Measurements from ENCODE around the gene MYO15A.

MYO15A gene

DNA sequence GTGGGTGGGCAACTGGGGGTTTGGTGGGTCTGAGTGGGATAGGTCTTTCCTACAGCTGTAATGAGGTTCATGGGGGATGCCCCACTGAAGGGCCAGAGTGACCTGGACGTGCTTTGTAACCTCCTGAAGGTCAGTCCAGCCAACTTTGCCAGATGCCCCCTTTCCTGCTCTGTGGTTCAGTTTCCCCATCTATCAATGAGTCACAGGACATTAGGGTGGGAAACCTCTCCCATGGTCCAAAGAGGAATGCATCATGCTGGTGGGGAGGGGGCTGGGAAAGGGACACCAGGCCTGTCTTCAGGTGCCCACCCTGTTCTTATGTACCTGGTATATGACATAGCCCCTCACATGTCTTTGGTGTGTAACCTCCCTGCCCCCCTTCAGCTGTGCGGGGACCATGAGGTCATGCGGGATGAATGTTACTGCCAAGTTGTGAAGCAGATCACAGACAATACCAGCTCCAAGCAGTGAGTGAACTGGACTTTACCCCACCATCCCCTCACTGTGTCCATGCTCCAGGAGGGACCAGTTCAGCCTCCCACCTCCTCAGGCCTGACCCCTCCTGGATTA lies 51.1 kb downstream of the MYO15A start:
- no peak for DNase-seq (ENCODE audit: low spot score)

- no peak for DNase-seq (ENCODE audit: low spot score)
Observed at GRCh38 chr17:18160128-18160856, 51.7 kb downstream of the MYO15A start.

DNA sequence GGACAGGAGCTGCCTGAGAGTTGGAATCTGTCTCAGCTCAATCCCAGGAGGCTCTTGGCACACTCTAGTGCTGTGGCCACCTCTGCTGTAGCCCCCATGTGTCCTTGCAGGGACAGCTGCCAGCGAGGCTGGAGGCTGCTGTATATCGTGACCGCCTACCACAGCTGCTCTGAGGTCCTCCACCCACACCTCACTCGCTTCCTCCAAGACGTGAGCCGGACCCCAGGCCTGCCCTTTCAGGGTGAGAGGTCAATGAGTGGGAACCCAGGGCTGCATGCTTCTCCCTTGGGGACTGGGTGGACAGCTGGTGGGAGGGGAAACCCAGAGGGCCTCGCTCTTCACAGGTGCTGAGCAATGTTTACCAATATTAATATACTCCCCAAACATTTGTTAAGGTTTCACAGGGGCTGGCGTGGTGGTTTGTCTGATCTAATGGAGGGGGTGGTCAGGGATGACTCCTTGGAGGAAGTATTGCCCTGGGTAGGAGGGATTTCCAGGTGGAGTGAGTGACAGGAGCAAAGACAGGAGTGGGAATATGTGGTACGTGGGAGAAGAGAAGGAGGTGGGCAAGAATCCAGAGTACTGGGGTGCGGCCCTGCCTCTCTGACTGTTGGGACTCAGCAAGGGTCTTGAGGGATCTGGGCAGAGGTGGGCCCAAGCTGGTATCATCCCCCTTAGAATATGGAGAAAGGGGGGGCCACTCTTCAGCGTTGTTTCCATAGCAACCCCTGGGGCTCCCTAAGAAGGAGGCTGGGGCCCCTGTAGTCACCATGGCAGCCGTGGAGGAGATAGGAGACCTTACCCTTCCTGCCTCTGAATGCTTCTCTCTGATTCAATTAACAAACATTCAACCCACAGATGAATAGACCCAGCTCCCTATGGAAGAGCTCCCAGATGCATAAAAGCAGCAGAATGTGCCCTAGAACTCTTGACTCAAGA lies 52.9 kb downstream of the MYO15A start:
- no peak for DNase-seq (ENCODE audit: low spot score)

DNA sequence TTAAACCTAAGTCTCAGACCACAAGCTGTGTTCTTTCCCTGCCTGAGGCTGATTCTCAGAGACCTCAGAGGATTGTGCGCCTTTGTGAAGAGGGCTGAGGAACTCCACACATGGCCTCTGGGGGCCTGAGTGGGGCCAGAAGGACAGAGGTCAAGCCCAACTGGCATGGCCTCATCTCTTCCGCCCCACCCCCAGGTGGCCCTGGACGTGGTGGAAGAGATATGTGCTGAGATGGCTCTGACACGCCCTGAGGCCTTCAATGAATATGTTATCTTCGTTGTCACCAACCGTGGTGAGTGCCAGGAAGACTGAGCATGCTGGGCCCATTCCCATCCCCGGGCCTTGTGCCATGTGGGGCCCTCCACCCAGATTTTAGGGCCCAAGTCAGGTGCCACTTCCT lies 55.0 kb downstream of the MYO15A start:
- no peak for DNase-seq (ENCODE audit: low spot score)

- no peak for DNase-seq (ENCODE audit: low spot score)
Observed at GRCh38 chr17:18166894-18167293, 58.3 kb downstream of the MYO15A start.

DNA sequence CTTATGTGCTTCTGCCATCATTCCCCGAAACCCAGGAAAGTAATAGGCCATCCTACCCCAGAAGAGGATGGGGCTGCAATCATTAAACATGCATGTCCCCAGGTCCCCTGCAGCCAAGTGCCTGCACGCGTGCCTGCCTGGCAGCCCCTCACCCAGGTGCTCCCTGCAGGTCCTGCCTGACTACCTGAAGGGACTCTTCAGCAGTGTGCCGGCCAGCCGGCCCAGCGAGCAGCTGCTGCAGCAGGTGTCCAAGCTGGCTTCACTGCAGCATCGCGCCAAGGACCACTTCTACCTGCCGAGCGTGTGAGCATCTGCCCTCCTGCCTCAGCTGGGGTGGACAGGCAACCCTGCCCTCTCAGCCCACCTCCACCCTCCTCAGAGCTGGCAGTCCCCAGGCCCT lies 58.9 kb downstream of the MYO15A start:
- DNase-seq (ENCODE audit: low spot score) = no peak

DNA sequence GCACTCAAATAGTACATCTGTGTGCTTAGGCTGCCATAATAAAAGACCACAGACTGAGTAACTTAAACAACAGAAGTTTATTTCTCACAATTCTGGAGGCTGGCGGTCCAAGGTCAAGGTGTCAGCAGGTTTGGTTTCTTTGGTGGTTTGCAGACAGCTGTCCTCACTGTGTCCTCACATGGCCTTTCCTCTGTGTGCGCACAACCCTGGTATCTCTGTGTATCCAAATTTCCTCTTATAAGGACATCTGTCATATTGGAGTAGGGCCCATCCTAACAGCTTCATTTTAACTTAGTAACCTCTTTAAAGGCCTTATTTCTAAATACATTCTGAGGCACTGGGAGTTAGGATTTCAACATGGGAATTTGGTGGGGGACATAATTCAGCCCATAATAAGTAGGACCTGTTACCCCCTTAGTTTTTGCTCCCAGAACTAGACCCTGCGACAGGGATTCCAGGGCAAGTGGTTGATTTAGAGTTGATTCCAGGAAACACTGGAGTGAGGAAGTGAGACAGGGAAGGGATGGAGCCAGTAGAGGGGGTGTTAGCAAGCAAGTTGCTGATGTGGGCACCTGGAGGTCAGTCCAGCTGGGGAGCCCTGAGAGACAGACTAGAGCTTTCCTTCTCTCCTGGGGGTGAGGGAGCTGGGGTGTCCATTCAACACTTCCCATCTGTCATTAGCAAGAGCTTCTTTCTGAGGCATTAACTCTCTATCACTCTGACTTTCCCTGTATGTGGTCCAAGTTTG lies 64.1 kb downstream of the MYO15A start:
- no peak for DNase-seq (ENCODE audit: low spot score)

GRCh38 chr17:18173740-18174139 lies 65.2 kb downstream of the MYO15A start:
- no peak for DNase-seq (ENCODE audit: low spot score)

- DNase-seq (ENCODE audit: low spot score) = peak; percentile 70
Observed at GRCh38 chr17:18176176-18176575, 67.6 kb downstream of the MYO15A start.

DNA sequence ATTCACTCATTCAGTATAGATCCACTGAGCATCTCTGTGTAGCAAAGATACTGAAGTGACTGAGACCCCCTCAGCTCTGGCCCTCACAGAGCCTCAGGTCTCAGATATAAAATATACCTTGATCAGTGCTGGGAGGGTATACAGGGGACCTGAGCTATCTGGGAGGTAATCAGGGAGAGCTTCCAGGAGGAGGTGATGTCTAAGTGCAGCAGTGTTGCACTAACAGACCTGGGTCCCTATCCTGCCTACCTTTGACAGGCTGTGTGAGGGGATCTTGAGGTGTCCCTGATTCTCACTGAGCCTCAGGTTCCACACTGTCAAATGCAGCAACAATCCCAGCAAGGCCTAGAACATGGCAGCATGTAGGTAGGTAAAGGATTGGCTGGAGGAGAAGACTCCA lies 68.6 kb downstream of the MYO15A start:
- DNase-seq (ENCODE audit: low spot score) = no peak

GRCh38 chr17:18177722-18178121 lies 69.2 kb downstream of the MYO15A start:
- no peak for DNase-seq (ENCODE audit: low spot score)

DNA sequence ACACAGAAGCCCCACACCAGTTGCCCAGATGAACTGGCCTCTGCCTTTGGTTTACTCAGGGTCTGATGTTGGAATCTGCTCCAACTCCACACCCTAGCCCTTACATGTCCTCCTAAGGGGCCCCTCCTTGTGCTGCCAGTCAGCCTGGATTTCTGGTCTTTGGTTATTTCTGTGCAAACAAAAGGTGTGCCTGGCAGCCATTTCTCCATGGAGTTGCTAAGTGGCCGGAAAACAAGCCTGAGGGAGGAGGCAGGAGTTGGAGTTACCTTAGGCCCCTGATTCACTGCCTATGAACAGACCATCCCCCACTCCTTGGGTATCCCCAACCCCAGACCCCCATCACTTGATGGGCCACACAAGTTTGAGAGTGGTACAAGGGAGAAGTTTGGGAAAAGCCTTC lies 70.6 kb downstream of the MYO15A start:
- no peak for DNase-seq (ENCODE audit: low spot score)

GRCh38 chr17:18179804-18180203 lies 71.2 kb downstream of the MYO15A start:
- no peak for DNase-seq (ENCODE audit: low spot score)

GRCh38 chr17:18181358-18181757 lies 72.8 kb downstream of the MYO15A start:
- no peak for DNase-seq (ENCODE audit: low spot score)

- DNase-seq (ENCODE audit: low spot score) = no peak
Observed at GRCh38 chr17:18182110-18182977, 73.8 kb downstream of the MYO15A start.

- DNase-seq (ENCODE audit: low spot score) = no peak
Observed at GRCh38 chr17:18182978-18183333, 74.4 kb downstream of the MYO15A start.

GRCh38 chr17:18183334-18184142 lies 75.0 kb downstream of the MYO15A start, which contains the start of gene ALKBH5:
ALKBH5 (plus strand) TSS chr17:18183828; CDS start chr17:18184244, 416 bp downstream.
- DNase-seq (ENCODE audit: low spot score) = peak; percentile 99

- peak; percentile 36 for DNase-seq (ENCODE audit: low spot score)
Observed at GRCh38 chr17:18184143-18185031, 75.8 kb downstream of the MYO15A start.

DNA sequence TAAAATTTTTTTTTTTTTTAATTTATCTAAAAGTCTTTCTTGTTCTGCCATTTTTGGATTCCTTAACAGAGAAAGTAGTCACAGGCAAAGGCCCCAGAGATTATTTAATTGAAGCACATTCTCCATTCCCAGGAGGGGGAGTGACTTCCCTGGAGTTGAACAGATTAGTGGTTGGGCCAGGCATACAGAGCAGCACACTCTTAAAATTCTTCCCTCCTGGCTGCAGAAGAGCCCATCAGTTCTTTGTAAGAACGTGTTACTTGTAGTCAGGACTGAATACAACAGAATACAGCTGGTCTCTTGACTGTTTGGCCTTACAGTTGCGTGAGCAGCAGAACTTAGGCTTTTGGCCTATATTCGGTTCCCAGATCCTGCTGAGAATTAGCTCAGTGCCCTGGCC lies 76.8 kb downstream of the MYO15A start:
- peak; percentile 51 for DNase-seq (ENCODE audit: low spot score)

Measured in pons (tissue), 1 donor.